Activated T-helper 17 cell treated with anti-CD3 and anti-CD28 coated beads, Interleukin-2, amount 50 U/mL, for 72 hours (primary cell): Measurements from ENCODE around the gene ZFX. TPM values are rescaled to one million over a fixed set of nuclear protein-coding genes. Genes with fewer than 3 reads are reported as not detected.

Experiments used
- ATAC-seq: fragments of 150-1000 bp; cut with Tn5 transposase; replicated peaks from 2 replicates; pipeline ENCODE4 v1.10.0; 2021; ENCODE audit warnings: mild to moderate bottlenecking, moderate library complexity
- H3K27ac Mint-ChIP-seq: one replicate; pipeline ENCODE4 v1.8.0; 2022; ENCODE audit warnings: mixed read lengths
- H3K27me3 Mint-ChIP-seq: one replicate; pipeline ENCODE4 v1.8.0; 2022; ENCODE audit warnings: mixed read lengths
- H3K36me3 Mint-ChIP-seq: one replicate; pipeline ENCODE4 v1.8.0; 2022; ENCODE audit warnings: low read depth, mild to moderate bottlenecking, mixed read lengths
- H3K4me1 Mint-ChIP-seq: one replicate; pipeline ENCODE4 v1.8.0; 2022; ENCODE audit warnings: mixed read lengths
- H3K4me3 Mint-ChIP-seq: one replicate; pipeline ENCODE4 v1.8.0; 2022; ENCODE audit warnings: mild to moderate bottlenecking, mixed read lengths
- H3K9me3 Mint-ChIP-seq: one replicate; pipeline ENCODE4 v1.8.0; 2022; ENCODE audit warnings: mixed read lengths
- total RNA-seq, 2 donors: library from RNA; stranded (reverse); gene quantifications; one replicate each; pipeline ENCODE4 v1.2.3, GENCODE V29; 2022

Gene ZFX
- total RNA-seq, 2 donors from 2014 or later = 41.0 to 42.9 TPM

DNA sequence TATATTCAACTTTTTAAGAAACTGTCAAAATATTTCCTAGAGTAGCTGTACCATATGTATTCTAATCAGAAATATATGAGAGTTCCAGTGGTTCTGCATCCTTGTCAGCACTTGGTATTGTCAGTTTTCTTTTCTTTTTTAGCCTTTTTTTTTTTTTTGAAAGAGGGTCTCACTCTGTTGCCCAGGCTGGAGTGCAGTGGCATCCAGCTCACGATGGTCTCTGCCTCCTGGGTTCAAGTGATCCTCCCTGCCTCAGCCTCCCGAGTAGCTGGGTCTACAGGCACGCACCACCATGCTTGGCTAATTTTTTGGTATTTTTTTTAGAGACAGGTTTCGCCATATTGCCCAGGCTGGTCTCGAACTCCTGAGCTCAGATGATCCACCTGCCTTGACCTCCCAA lies 79.1 kb downstream of the ZFX start:
- Mint-ChIP-seq H3K27ac (no peak overlapping the region), H3K36me3 (no peaks in the 10 kb centered on the region), H3K9me3 (no peaks in the 10 kb centered on the region), H3K27me3 (no peaks in the 10 kb centered on the region), H3K4me1 (no peaks in the 10 kb centered on the region), H3K4me3 (no peak overlapping the region)
- ATAC-seq = no peak

DNA sequence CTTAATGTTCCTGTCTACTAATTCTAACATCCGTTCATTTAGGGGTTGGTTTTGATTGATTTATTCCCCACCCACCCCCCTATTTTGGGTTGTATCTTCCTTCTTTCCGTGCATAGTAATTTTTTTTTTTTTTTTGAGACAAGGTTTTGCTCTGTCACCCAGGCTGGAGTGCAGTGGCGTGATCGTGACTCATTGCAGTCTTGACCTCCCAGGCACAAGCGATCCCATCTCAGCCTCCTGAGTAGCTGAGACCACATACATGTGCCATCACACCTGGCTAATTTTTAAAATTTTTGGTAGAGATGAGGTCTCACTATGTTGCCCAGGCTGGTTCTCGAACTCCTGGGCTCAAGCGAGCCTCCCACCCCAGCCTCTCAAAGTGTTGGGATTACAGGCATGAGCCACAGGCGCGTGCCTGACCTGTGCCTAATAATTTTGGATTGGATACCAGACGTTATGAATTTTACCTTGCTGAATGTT lies 79.9 kb downstream of the ZFX start:
- no peak for ATAC-seq
- H3K27ac Mint-ChIP-seq = no peak overlapping the region
- no peaks in the 10 kb centered on the region for H3K4me1 Mint-ChIP-seq
- H3K9me3 Mint-ChIP-seq = no peaks in the 10 kb centered on the region
- H3K4me3 Mint-ChIP-seq = no peak overlapping the region
- H3K27me3 Mint-ChIP-seq = no peaks in the 10 kb centered on the region
- H3K36me3 Mint-ChIP-seq = no peaks in the 10 kb centered on the region

DNA sequence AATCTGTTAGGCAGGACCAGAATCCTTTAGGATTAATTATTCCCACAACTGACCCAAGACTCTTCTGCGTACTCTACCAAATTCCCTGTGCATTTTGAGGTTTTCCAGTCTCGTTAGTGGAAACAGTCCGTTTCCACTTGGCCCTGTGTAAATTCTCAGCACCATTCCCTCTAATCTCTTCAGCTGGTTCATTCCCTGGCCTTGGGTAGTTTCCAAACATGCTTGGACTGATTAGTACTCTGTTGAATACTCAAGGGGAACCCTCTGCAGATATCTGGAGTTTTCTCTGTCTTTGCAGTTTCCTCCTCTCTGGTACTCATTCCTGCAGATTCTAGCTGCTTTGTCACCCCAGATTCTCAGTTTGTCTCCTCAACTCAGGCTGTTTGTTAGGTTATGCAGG lies 80.4 kb downstream of the ZFX start:
- Mint-ChIP-seq H3K36me3 (no peaks in the 10 kb centered on the region), H3K4me1 (no peaks in the 10 kb centered on the region), H3K27ac (no peak overlapping the region), H3K4me3 (no peak overlapping the region), H3K27me3 (no peaks in the 10 kb centered on the region), H3K9me3 (no peaks in the 10 kb centered on the region)
- ATAC-seq = no peak

DNA sequence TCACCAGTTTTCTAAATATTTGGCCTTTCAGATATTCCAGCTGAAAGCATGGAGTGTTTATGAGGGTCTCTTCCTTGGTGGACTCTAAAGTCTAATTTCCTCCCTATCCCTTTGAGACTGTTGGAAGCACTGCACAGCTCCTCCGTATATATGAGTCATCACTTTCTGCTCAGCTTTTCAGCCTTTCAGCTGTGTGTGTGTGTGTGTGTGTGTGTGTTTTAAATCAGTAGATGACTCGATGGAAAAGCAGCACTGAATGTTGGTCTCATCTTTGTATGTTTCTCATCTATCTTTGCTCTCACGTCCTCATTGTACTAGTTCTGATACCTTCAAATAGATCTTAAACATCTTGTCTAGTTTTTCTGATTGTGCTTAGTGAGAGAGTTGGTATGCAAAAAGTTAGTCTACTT lies 81.6 kb downstream of the ZFX start:
- H3K4me3 Mint-ChIP-seq = no peak overlapping the region
- no peaks in the 10 kb centered on the region for H3K27me3 Mint-ChIP-seq
- H3K36me3 Mint-ChIP-seq = no peaks in the 10 kb centered on the region
- no peak overlapping the region for H3K27ac Mint-ChIP-seq
- peak; percentile 71 for ATAC-seq
- no peaks in the 10 kb centered on the region for H3K4me1 Mint-ChIP-seq
- no peaks in the 10 kb centered on the region for H3K9me3 Mint-ChIP-seq

DNA sequence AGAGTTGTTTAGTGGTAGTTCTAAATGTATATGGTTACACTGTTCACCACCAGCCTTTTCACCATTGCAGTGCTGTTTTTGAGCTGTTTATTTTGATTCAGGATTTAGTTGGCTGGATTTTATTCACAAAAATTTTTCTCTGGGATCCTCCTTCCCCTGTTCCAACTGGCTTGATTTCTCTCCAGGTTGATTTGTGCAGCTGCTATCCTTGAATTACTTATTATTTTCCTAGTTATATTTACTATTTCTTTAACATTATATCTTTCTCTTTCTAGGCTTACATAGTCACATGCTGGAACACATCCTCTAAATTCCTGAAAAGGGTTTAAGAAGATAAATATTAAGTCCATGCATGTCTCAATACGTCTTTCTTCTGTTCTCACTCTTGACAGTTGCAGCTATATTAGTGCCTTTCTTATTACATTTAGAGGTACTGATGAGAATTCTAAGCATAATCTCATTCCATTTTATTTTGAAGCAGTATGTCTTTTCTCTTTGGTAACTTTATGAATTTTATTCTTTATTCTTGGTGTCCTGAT lies 82.2 kb downstream of the ZFX start:
- H3K36me3 Mint-ChIP-seq = no peaks in the 10 kb centered on the region
- no peak for ATAC-seq
- no peaks in the 10 kb centered on the region for H3K27me3 Mint-ChIP-seq
- H3K4me3 Mint-ChIP-seq = no peak overlapping the region
- H3K27ac Mint-ChIP-seq = no peak overlapping the region
- no peaks in the 10 kb centered on the region for H3K4me1 Mint-ChIP-seq
- no peaks in the 10 kb centered on the region for H3K9me3 Mint-ChIP-seq

DNA sequence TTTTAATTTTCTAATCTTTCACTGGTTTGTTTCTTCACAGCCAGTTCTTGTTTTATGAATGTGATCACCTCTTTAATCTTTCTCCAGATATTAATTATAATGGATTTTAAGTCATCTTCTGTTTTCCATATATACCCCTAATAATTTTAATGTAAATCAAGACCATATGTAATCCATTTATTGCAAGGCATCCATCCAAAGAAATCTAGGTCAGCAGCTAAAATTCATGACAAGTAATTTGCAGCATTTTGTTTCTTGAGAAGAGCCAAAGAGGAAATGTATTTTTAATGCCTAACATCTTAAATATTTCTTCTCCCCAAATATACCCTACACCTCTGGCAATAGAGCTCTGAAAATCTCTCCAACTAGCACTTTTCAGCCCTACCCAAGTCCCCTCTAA lies 83.3 kb downstream of the ZFX start:
- Mint-ChIP-seq H3K36me3 (no peaks in the 10 kb centered on the region), H3K27me3 (no peaks in the 10 kb centered on the region), H3K4me1 (no peaks in the 10 kb centered on the region), H3K9me3 (no peaks in the 10 kb centered on the region), H3K27ac (no peak overlapping the region), H3K4me3 (no peak overlapping the region)
- no peak for ATAC-seq

DNA sequence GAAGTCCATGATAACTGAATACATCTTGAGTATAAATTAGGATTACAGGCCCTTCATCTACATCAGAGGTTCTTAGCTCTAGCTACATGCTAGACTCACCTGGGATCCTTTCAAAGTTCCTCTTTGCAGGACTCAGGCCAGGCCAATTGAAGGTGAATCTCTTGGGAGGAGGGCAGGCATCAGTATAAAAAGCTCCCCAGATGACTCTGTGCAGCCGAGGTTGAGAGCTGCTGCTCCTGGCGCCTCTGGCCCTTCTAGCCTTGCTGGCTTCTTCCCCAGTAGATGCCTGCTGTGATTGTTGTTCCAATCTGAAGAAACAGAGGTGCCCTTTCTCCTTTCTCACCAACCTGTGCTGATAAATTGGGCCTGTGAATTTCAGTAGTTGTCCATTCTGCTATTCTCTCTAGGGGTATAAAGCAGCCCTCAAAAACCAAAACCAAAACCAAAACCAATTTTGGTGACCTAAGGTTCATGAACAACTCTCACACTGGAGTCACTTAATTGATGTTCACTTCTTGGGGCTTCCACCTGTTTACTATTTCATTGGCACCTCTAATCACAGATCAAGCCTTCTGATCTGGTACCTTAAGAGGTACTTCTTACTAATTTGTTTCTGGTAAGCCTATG lies 85.7 kb downstream of the ZFX start:
- Mint-ChIP-seq H3K36me3 (no peaks in the 10 kb centered on the region), H3K27ac (no peak overlapping the region), H3K4me1 (no peaks in the 10 kb centered on the region), H3K27me3 (no peaks in the 10 kb centered on the region), H3K4me3 (no peak overlapping the region), H3K9me3 (no peaks in the 10 kb centered on the region)
- ATAC-seq = no peak

DNA sequence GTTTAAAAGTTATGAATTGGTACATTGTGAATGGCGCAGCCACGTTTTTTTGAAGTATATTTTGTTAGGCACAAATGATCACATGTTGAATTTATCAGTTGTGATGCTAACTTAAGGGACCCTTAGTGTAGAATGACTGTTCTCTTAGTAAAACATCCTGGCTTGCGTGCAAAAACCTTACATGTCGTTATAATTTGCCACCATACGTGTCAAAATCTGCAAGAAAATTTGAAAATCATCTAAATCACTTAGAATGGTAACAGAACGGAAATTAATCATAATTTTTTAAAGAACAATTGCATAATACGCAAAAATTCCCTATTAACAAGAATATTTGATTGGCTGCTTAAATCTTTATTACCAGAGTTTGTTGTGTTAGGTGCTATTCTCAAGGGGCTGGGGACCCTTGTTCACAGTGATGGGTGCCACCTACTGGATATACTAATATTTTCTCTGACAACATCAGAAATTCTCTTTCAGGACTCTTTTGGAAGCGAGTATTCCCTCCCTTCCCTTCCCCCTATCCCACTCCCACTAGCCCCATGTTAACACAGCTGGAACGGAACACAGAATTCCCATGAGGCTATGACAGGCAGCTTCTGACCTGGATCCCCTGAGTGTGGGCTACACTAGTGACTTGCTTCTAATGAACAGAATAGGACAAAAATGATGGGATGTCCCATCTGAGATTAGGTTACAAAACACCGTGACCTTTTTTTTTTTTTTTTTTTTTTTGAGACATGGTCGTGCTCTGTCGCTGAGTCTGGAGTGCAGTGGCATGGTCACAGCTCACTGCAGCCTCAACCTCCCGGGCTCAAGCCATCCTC lies 92.5 kb downstream of the ZFX start:
- ATAC-seq = no peak
- no peak overlapping the region for H3K27ac Mint-ChIP-seq
- no peaks in the 10 kb centered on the region for H3K36me3 Mint-ChIP-seq
- H3K4me1 Mint-ChIP-seq = no peaks in the 10 kb centered on the region
- H3K4me3 Mint-ChIP-seq = no peak overlapping the region
- H3K9me3 Mint-ChIP-seq = no peaks in the 10 kb centered on the region
- H3K27me3 Mint-ChIP-seq = no peaks in the 10 kb centered on the region

DNA sequence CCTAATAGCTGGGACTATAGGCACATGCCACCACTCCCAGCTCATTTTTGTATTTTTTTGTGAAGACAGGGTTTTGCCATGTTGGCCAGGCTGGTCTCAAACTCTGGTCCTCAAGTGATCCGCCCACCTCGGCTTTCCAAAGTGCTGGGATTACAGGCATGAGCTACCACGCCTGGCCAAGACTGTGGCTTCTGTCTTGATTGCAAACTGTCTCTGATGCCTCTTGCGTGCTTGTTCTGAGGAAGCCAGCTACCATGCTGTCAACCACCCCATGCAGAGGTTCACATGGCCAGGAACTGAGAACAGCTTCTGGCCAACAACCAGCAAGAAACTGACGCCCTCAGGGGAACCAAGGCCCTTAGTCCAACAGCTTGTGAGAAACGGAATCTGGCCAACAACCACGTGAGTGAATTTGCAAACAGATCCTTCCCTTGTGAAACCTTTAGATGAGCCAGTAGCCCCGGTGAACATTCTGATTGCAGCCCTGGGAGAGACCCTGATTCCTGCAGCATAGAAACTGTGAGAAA lies 93.2 kb downstream of the ZFX start:
- Mint-ChIP-seq H3K9me3 (no peaks in the 10 kb centered on the region), H3K4me3 (no peak overlapping the region), H3K27me3 (no peaks in the 10 kb centered on the region), H3K36me3 (no peaks in the 10 kb centered on the region), H3K27ac (no peak overlapping the region), H3K4me1 (no peaks in the 10 kb centered on the region)
- no peak for ATAC-seq

DNA sequence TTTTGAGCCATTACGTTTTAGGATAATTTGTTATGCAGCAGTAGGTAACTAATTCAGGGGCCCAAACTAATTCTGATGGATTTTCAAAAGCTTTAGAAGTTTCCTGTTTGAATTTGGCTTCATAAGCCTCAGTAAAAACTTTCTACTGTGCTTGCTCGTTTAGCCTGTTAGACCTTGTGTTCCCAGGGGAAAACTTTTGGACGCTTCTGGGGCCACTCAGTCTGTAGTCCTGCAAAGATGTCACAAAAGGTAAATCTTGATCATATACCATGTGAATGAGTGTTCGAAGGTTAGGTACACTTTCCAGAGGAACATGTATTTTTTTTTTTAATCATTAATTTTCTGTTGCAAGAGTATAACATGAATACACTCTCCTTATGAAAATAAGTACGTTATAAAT lies 93.7 kb downstream of the ZFX start:
- Mint-ChIP-seq H3K27ac (no peak overlapping the region), H3K9me3 (no peaks in the 10 kb centered on the region), H3K4me3 (no peak overlapping the region), H3K36me3 (no peaks in the 10 kb centered on the region), H3K27me3 (no peaks in the 10 kb centered on the region), H3K4me1 (no peaks in the 10 kb centered on the region)
- no peak for ATAC-seq

DNA sequence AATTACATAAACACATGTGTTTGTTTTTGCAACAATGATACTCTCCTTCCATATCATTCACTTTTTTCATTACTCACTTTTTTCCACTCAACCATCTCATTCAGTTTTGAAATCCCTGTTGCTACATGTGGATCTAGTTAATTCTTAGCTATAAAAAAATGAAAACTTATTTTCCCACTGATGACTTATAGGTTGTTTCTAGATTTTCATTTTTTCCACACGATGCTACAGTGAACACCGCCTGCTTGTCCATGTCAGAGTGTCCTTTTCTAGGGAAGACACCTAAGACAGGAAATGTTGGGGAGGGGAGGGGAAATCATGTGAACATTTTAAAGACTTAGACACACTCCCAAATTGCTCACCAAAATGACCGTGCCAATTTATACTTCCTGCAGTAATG lies 94.2 kb downstream of the ZFX start:
- Mint-ChIP-seq H3K4me1 (no peaks in the 10 kb centered on the region), H3K4me3 (no peak overlapping the region), H3K36me3 (no peaks in the 10 kb centered on the region), H3K27ac (peak overlapping the region; percentile 38), H3K27me3 (no peaks in the 10 kb centered on the region), H3K9me3 (no peaks in the 10 kb centered on the region)
- ATAC-seq = peak; percentile 52

DNA sequence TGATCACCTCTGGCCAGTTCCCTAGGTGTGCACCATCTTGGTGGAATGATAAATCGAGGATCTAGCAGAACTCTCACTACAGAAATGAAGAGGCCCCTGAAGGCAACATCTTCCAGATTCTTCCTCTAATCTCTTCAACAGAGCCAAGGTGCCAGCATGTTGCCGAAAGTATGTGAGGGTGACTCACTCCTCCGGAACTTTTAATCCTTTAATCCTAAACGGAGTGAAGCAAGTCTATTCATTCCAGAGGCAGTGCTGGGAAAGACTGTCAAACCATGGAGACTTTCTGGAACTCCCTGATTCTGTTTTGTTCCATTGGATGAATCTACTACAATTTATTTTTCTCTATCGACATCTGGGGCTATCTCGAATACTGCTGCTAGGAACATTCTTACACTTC lies 95.7 kb downstream of the ZFX start:
- Mint-ChIP-seq H3K9me3 (no peaks in the 10 kb centered on the region), H3K36me3 (no peaks in the 10 kb centered on the region), H3K27me3 (no peaks in the 10 kb centered on the region), H3K27ac (no peak overlapping the region), H3K4me1 (no peaks in the 10 kb centered on the region), H3K4me3 (no peak overlapping the region)
- no peak for ATAC-seq

DNA sequence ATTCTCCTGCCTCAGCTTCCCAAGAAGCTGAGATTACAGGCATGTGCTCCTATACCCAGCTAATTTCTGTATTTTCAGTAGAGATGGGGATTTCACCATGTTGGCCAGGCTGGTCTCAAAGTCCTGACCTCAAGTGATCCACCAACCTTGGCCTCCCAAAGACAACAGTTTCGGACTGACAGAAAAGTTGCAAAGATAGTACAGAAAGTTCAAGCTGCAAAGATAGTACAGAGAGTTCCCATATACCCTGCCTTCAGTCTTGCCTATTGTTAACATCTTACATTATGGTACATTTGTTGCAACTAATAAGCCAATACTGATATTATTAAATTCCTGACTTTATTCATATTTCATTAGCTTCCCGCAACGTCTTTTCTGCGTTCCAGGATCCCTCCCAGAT lies 98.5 kb downstream of the ZFX start:
- Mint-ChIP-seq H3K27ac (no peak overlapping the region), H3K9me3 (no peaks in the 10 kb centered on the region), H3K4me3 (no peak overlapping the region), H3K4me1 (no peaks in the 10 kb centered on the region), H3K36me3 (no peaks in the 10 kb centered on the region), H3K27me3 (peaks cover 7% of the 10 kb centered on the region)
- ATAC-seq = no peak

DNA sequence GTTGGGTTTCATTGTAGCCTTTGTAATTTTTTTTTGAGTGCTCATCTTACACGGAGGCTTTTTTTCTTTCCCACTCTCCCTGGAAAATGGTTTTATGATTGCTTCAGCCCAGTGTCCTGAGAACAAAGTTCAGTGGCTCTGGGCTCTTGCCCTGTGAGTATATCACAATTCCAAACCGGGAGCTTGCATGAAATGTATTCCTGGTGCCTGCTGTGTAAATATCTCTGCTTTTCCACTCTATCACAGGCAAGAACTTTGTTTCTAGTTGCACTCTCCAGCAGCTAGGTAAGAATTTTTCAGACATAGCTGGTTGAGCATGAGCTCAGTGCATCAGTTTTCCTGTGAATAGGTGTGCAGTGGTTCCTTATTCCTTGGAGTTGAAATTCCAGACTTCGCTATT lies 103.5 kb downstream of the ZFX start:
- Mint-ChIP-seq H3K9me3 (no peaks in the 10 kb centered on the region), H3K4me1 (no peaks in the 10 kb centered on the region), H3K36me3 (no peaks in the 10 kb centered on the region), H3K27ac (no peak overlapping the region), H3K27me3 (peaks cover 7% of the 10 kb centered on the region), H3K4me3 (no peak overlapping the region)
- no peak for ATAC-seq

DNA sequence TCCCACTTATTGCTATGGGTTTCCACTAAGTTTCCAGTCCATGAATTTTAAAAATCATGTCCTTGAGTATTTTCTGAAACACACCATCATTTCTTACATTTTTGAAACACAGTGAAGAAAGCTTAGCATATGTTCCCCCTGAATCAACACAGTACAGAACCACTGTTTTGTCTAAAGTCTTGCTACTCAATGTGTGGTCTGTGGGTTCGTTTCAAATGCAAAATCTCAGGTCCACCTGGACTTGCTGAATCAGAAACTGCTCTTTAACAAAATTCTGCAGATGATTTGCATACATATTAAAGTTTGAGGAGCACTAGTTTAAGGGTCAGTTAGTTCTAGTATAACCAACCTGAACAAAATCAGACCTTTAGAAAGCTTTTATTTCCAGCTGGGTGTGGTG lies 103.9 kb downstream of the ZFX start:
- peaks cover 7% of the 10 kb centered on the region for H3K27me3 Mint-ChIP-seq
- H3K4me3 Mint-ChIP-seq = no peak overlapping the region
- no peaks in the 10 kb centered on the region for H3K9me3 Mint-ChIP-seq
- H3K4me1 Mint-ChIP-seq = no peaks in the 10 kb centered on the region
- no peaks in the 10 kb centered on the region for H3K36me3 Mint-ChIP-seq
- H3K27ac Mint-ChIP-seq = no peak overlapping the region
- ATAC-seq = no peak
